Lung (tissue), 12 donors: Measurements from ENCODE around the gene ZNF302. TPM values are rescaled to one million over a fixed set of nuclear protein-coding genes. Genes with fewer than 3 reads are reported as not detected.
"Not testable (repeated sequence)": the region's sequence is repeated elsewhere in the genome, so short reads cannot be mapped to it uniquely, and the experiment has no call there.

Source experiments
- ATAC-seq: fragments of 200-7000 bp; cut with Tn5 transposase; one replicate; pipeline ENCODE4 v1.9.1; 2020; ENCODE audit warnings: moderate number of reproducible peaks; ENCODE audit not compliant: insufficient read depth, low FRiP score
- DNase-seq, 3 donors: peaks; one replicate each; pipeline ENCODE4 v3.0.0-alpha.2; 2013 to 2017
- H3K27ac ChIP-seq, 2 donors: one replicate each; pipeline ENCODE4 v1.5.1; 2013; ENCODE audit warnings: mild to moderate bottlenecking in 2 of 2, moderate library complexity in 2 of 2, control low read depth in 1 of 2, inconsistent platforms in 1 of 2, low read depth in 1 of 2, low read length in 1 of 2
- H3K27me3 ChIP-seq, 3 donors: one replicate each; pipeline ENCODE4 v1.5.1; 2013; ENCODE audit warnings: low read length in 2 of 3; ENCODE audit not compliant: control insufficient read depth in 3 of 3, insufficient read depth in 3 of 3
- H3K36me3 ChIP-seq, 4 donors: one replicate each; pipeline ENCODE4 v1.5.1; 2013; ENCODE audit warnings: low read length in 4 of 4, mild to moderate bottlenecking in 1 of 4, moderate library complexity in 1 of 4; ENCODE audit not compliant: control insufficient read depth in 4 of 4, insufficient read depth in 4 of 4
- H3K4me1 ChIP-seq, 5 donors: one replicate each; pipeline ENCODE4 v1.5.1; 2013; ENCODE audit warnings: low read length in 5 of 5, mild to moderate bottlenecking in 2 of 5, moderate library complexity in 1 of 5; ENCODE audit not compliant: control insufficient read depth in 5 of 5, insufficient read depth in 5 of 5
- H3K4me3 ChIP-seq: one replicate; pipeline ENCODE4 v1.5.1; 2013; ENCODE audit warnings: mild to moderate bottlenecking, control low read depth, moderate library complexity
- H3K9ac ChIP-seq, 2 donors: one replicate each; pipeline ENCODE4 v1.5.1; 2013; ENCODE audit warnings: low read length in 2 of 2, control low read depth in 1 of 2; ENCODE audit not compliant: insufficient read depth in 1 of 2
- H3K9me3 ChIP-seq, 4 donors: one replicate each; pipeline ENCODE4 v1.5.1; 2013; ENCODE audit warnings: low read length in 3 of 4, mild to moderate bottlenecking in 1 of 4, moderate library complexity in 1 of 4; ENCODE audit not compliant: control insufficient read depth in 4 of 4, insufficient read depth in 3 of 4
- CTCF ChIP-seq: IDR thresholded peaks from 2 replicates; pipeline ENCODE4 v1.5.1; 2012; ENCODE audit warnings: mild to moderate bottlenecking; ENCODE audit errors: control extremely low read depth, extremely low read depth
- WGBS, 2 donors: extraction: QIAGEN DNeasy Blood & Tissue Kit; methylation state at CpG; one replicate each; pipeline ENCODE4 v1.1.7; 2013; 5-methylcytosine and 5-hydroxymethylcytosine counted together
- polyA plus RNA-seq, 2 donors: library from polyadenylated mRNA; stranded (reverse); fragments of 200-250 nt; gene quantifications; one replicate each; pipeline ENCODE4 v1.2.1, GENCODE V29; 2013
- total RNA-seq, 2 donors: library from RNA; depleted of rRNA in 1 of 2; stranded (reverse); fragments of >200 nt in 1 of 2; gene quantifications; one replicate each; pipeline ENCODE4 v1.2.1, GENCODE V29; 2014 to 2021
- donor health status: control.
- donor health status: control.
- donor health status: Bipolar disorder and iron deficiency.
- donor health status: healthy.
- donor health status: DM: yes; HTN: yes; CAD: no.

The ZNF302 gene
- total and polyA plus RNA-seq, 4 donors: 10.5 to 50.4 (median 21.9) TPM

- WGBS, 2 donors: 95 to 96% methylated on average over 19 to 25 of the region's 25 CpGs
- no peak for ATAC-seq
- H3K27ac ChIP-seq: no peak overlapping the region
Observed at GRCh38 chr19:34666200-34666957, 11.1 kb upstream of the ZNF302 start.

GRCh38 chr19:34666958-34667265 is 10.6 kb upstream of the ZNF302 start:
- H3K4me3 ChIP-seq: no peak overlapping the region
- peak overlapping the region in 1 of 2 donors; percentile 49 for H3K27ac ChIP-seq
- H3K4me1 ChIP-seq: peaks cover 0 to 10% (median 0%) of the 10 kb centered on the region in 5 donors
- no peaks in the 10 kb centered on the region for H3K36me3 ChIP-seq
- ATAC-seq (no peak), DNase-seq (no peak)
- H3K27me3 ChIP-seq: no peaks in the 10 kb centered on the region
- peaks cover 0 to 2% (median 0%) of the 10 kb centered on the region in 4 donors for H3K9me3 ChIP-seq
- H3K9ac ChIP-seq: no peak overlapping the region
- TF ChIP-seq CTCF: no peak
- WGBS, 2 donors: 76 to 92% methylated on average over 9 of the region's 9 CpGs

More at GRCh38 chr19:34666200-34666957, 11.1 kb upstream of the ZNF302 start:
- Histone ChIP-seq H3K4me1 (peaks cover 0 to 10% (median 0%) of the 10 kb centered on the region in 5 donors), H3K27me3 (no peaks in the 10 kb centered on the region), H3K9me3 (peaks cover 0 to 2% (median 0%) of the 10 kb centered on the region in 4 donors), H3K4me3 (no peak overlapping the region), H3K9ac (no peak overlapping the region), H3K36me3 (no peaks in the 10 kb centered on the region)
- TF ChIP-seq CTCF: no peak
- DNase-seq: no peak

GRCh38 chr19:34667349-34668076 is 10.0 kb upstream of the ZNF302 start:
- DNase-seq: peak in 2 of 3 donors; percentile 21 to 31
- WGBS, 2 donors: 55 to 72% methylated on average over 17 of the region's 17 CpGs
- Histone ChIP-seq H3K27ac (peak overlapping the region in 1 of 2 donors; percentile 64), H3K4me1 (peaks cover 0 to 10% (median 0%) of the 10 kb centered on the region in 5 donors), H3K9ac (peak overlapping the region in 1 of 2 donors; percentile 65), H3K27me3 (no peaks in the 10 kb centered on the region), H3K36me3 (no peaks in the 10 kb centered on the region), H3K4me3 (no peak overlapping the region), H3K9me3 (peaks cover 0 to 2% (median 0%) of the 10 kb centered on the region in 4 donors)
- no peak for TF ChIP-seq CTCF
- ATAC-seq: peak; percentile 29

- not testable (repeated sequence) for H3K27me3 ChIP-seq, H3K9ac ChIP-seq, ATAC-seq, H3K4me1 ChIP-seq, H3K9me3 ChIP-seq, DNase-seq, H3K36me3 ChIP-seq, H3K4me3 ChIP-seq
- H3K27ac ChIP-seq: peak overlapping the region in 1 of 2 donors; percentile 64
- 93 to 95% methylated on average over 26 to 36 of the region's 36 CpGs for WGBS, 2 donors
Observed at GRCh38 chr19:34668077-34668689, 9.3 kb upstream of the ZNF302 start.

GRCh38 chr19:34668690-34669089 is 8.8 kb upstream of the ZNF302 start:
- ATAC-seq, DNase-seq, H3K27ac ChIP-seq, H3K9me3 ChIP-seq, H3K4me3 ChIP-seq, H3K36me3 ChIP-seq, H3K4me1 ChIP-seq, H3K9ac ChIP-seq, H3K27me3 ChIP-seq: not testable (repeated sequence)
- WGBS, 2 donors: 92 to 93% methylated on average over 5 of the region's 5 CpGs
